GM21717 (cell line): Measurements from ENCODE around the gene RNGTT.

Source experiments
- ATAC-seq: cut with Tn5 transposase; IDR thresholded peaks from one replicate; pipeline ENCODE4 v1.9.1; 2021; ENCODE audit warnings: mild to moderate bottlenecking, moderate library complexity; ENCODE audit not compliant: unreplicated experiment

The RNGTT gene

DNA sequence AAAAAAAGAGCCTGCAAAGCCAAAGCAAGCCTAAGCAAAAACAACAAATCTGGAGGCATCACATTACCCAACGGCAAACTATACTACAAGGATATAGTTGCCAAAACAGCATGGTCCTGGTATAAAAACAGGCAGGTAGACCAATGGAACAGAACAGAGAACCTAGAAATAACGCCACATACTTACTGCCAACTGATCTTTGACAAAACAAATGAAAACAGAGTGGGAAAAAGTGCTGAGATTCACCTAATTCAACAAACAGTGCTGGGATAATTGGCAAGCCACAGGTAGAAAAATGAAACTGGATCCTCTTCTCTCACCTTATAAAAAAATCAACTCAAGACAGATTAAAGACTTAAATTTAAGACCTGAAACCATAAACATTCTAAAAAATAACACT is 291.8 kb downstream of the RNGTT start:
- ATAC-seq: no peak

GRCh38 chr6:88670369-88670768 is 293.0 kb downstream of the RNGTT start:
- no peak for ATAC-seq

GRCh38 chr6:88669475-88669874 is 293.9 kb downstream of the RNGTT start:
- no peak for ATAC-seq

DNA sequence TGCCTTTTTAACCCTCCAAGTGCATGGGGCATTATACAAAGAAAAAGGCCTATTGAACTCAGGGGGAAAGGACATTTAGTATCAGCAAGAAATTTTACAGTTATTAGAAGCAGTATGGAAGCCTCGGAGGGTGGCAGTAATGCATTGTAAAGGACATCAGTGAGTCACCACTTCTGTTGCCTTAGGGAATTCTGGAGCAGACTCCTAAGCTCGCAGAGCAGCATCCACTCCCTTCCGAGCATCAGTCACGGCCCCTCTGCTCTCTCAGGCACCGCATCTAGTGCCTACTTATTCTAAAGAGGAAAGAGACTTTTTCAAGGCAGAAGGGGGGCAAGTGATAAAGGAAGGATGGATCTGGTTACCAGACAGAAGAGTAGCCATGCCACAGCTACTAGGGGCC is 296.5 kb downstream of the RNGTT start:
- ATAC-seq: no peak

DNA sequence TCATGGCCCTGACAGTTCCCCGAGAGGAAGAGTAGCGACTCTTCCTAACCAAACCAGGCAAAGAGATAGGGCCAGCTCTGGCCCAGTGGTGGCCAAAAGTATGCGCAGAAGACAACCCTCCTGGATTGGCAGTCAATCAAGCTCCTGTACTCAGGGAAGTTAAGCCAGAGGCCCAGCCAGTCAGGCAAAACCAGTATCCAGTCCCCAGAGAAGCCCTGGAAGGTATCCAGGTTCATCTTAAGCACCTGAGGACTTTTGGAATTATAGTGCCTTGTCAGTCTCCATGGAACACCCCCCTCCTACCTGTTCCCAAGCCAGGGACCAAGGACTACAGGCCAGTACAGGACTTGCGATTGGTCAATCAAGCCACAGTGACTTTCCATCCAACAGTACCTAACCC is 298.3 kb downstream of the RNGTT start:
- no peak for ATAC-seq

GRCh38 chr6:88663801-88664200 is 299.6 kb downstream of the RNGTT start:
- no peak for ATAC-seq

DNA sequence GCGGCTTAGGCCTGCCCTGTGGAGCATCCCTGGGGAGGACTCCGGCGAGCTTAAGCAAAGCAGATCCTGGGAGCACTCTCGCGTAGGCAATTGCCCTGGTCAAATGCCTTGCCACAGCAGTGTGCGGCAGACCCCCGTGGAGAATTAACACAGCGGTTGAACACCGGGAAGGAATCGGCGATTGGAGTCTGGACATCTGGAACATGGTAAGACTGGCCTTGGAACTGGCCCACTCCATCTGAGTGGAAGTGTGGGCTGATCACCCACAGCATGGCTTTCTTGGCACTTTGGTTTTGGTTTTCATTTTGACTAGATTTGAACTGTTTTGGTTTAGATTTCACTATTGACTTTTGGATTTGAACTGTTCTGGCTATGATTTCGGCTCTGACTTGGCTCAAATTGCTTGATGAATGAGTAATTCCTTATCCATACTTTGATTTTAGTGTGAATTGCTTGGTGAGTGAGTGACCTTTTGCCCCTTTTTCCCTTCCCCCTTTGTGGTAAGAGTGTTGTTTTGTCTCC is 300.7 kb downstream of the RNGTT start:
- ATAC-seq: peak; percentile 79

- peak; percentile 46 for ATAC-seq
These were observed 301.2 kb downstream of the RNGTT start for GRCh38 chr6:88662163-88662580.

- ATAC-seq: no peak
These were observed 302.3 kb downstream of the RNGTT start for GRCh38 chr6:88661136-88661535.

GRCh38 chr6:88655586-88655985 is 307.8 kb downstream of the RNGTT start:
- no peak for ATAC-seq

- ATAC-seq: no peak
These were observed 309.5 kb downstream of the RNGTT start for GRCh38 chr6:88653936-88654335.

DNA sequence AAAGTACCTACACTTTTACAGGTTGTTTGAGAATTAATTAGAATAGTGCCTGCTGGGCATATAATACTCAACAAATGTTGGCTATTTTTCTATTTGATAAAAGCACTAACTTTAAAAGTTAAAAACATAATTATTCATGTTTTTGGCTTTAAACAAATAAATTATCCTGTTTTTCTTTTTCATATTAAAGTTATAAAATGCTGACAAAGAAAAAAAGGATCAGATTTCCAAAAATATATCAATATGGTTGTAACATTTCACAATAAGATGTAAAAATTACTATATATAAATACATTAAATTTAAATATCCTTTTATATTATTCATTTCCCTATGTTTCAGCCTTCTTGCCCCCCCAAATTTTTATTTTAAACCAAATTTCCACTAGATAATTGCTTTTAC is 312.0 kb downstream of the RNGTT start:
- ATAC-seq: no peak

DNA sequence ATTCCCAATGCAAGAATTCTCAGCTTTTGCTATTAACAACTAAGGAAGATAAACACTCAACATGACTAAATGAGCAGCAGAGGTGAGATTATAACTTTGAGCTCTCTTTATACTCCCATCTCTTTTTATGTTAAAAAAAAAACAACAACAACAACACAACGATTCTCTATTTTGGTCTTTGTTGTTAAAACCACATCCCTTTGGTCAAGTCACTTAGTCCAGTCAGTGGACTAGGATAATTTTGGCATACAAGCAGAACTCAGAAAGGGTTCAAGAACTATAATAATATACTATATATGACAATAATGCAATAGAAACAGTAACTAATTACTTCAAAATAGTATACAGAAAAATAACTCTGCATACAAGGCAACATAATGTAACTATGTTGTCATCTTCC is 312.4 kb downstream of the RNGTT start:
- ATAC-seq: no peak

- peak; percentile 95 for ATAC-seq
These were observed 313.3 kb downstream of the RNGTT start for GRCh38 chr6:88650029-88650619.

DNA sequence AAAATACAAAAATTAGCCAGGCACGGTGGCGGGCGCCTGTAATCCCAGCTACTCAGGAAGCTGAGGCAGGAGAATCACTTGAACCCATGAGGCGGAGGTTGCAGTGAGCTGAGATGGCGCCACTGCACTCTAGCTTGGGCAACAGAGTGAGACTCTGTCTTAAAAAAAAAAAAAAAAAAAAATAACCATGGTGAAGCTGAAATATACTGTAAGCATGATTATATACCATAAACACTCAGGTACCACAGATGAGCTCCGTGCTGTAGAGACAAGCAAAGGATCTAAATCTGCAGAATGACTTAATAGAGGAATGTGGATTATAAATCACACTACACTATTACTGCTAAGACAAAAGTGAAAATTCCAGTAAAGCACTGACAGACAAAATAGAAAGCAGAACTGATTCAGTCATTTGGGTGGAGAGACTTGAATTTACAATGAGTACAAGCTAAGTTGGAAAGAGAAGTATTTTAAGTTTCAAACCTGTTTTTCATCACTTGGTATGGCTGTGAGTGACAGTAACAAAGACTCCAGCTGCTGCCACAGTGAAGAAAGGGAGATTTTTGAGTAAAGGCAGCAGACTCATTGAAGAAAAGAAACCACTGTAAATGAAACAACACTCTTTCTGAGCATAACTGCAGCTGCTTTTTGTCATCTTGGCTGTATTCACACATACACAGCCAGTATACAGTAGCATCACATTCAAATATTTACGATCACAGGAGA is 322.1 kb downstream of the RNGTT start:
- peak; percentile 99 for ATAC-seq

GRCh38 chr6:88637761-88638545 is 325.5 kb downstream of the RNGTT start:
- ATAC-seq: no peak

DNA sequence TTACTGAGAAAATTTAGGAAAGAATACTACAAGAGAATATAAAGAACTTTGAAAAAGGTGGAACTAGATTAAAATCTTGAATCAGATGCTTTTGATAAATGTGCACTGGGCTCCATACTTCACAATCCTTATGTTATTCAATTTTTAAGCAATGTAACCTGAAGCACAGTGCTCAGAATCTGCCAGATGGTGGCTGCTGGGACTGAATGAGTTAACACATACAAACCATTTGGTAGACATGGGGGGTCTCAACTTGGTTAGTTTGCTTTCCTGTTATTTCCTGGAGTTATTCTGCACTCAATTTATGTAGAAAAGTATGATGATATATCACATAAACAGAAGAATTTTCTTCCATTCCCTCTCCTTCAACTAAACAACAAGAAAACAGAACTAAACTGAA is 326.5 kb downstream of the RNGTT start:
- no peak for ATAC-seq

GRCh38 chr6:88633782-88634181 is 329.6 kb downstream of the RNGTT start:
- no peak for ATAC-seq

- ATAC-seq: no peak
These were observed 331.6 kb downstream of the RNGTT start for GRCh38 chr6:88631830-88632229.

GRCh38 chr6:88629838-88630494 is 333.5 kb downstream of the RNGTT start:
- no peak for ATAC-seq

DNA sequence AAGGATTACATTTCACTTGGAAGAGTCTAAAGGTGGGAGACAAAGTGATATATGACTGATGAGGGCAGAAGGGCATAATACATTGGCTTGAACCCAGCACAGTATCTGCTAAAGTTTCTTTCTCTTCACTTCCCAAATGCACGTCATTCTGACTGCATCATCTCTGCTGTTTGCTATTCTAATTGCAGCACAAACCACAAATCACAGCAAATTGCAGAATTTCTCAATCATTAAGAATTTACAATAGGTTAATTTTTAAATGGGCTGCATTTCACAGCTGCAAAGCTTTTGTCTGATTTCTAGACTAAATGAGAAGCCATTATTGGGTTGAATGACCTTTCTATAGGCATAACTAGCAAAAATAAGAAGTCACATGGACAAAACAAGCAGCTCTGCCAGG is 337.0 kb downstream of the RNGTT start:
- ATAC-seq: no peak
